Glutamatergic neuron (in vitro differentiated cells): Measurements from ENCODE around the gene RALGPS2. TPM values are rescaled to one million over a fixed set of nuclear protein-coding genes. Genes with fewer than 3 reads are reported as not detected.

Experiments used
- DNase-seq: peaks from one replicate; pipeline ENCODE4 v3.0.0; 2022
- H3K27ac Mint-ChIP-seq: one replicate; pipeline ENCODE4 v1.8.0; 2020; ENCODE audit warnings: mild to moderate bottlenecking, mixed read lengths, inconsistent platforms; ENCODE audit not compliant: unreplicated experiment
- H3K27me3 Mint-ChIP-seq: one replicate; pipeline ENCODE4 v1.8.0; 2020; ENCODE audit warnings: mild to moderate bottlenecking, moderate library complexity, mixed read lengths, inconsistent platforms; ENCODE audit not compliant: unreplicated experiment
- H3K36me3 Mint-ChIP-seq: one replicate; pipeline ENCODE4 v1.8.0; 2020; ENCODE audit warnings: mild to moderate bottlenecking, mixed read lengths, inconsistent platforms; ENCODE audit not compliant: unreplicated experiment
- H3K4me1 Mint-ChIP-seq: one replicate; pipeline ENCODE4 v1.8.0; 2020; ENCODE audit warnings: mild to moderate bottlenecking, low read depth, mixed read lengths, inconsistent platforms; ENCODE audit not compliant: unreplicated experiment
- H3K4me3 Mint-ChIP-seq: one replicate; pipeline ENCODE4 v1.8.0; 2020; ENCODE audit warnings: mild to moderate bottlenecking, mixed read lengths, inconsistent platforms; ENCODE audit not compliant: unreplicated experiment
- H3K9me3 Mint-ChIP-seq: one replicate; pipeline ENCODE4 v1.8.0; 2020; ENCODE audit warnings: mild to moderate bottlenecking, moderate library complexity, mixed read lengths, inconsistent platforms; ENCODE audit not compliant: unreplicated experiment
- microRNA-seq: library from miRNA; unstranded; fragments of <30 nt; microRNA quantifications from one replicate; pipeline ENCODE4, GENCODE V29; 2020; ENCODE audit not compliant: unreplicated experiment
- total RNA-seq: library from RNA; stranded (reverse); fragmentation: NEBNext Ultra II Directional; extraction: Animal tissue kit (Norgen Biotek cat#: 25700); gene quantifications from one replicate; pipeline ENCODE4 v1.2.1, GENCODE V29; 2021; ENCODE audit not compliant: unreplicated experiment
- TF ChIP-seq, protein P1 (sequence below): fragments of 200-600 bp; sonication (generic); IDR thresholded peaks from one replicate; pipeline ENCODE4 v1.5.0; 2021; ENCODE audit not compliant: partially characterized antibody, unreplicated experiment

The RALGPS2 gene
- total RNA-seq, 1 donor from 2014 or later = 17.9 TPM

DNA sequence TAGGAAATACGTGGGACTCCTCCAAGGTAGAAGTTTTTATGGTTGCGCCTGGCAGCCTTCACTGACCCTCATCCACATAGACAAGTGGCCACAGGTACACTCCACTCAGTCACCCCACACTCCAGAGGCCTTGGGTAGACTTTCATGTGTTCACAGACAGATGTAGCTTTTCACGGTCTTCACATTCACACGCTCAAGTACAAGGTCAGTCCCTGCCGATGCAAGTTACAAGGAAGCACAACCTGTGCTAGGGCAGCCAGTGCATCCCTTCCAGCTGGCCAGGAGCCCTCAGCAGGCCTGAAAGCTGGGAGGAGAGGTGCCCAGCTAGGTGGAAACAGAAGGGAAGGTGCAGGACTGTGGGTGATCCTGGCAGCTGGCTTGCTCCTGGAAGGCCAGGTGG is 245.1 kb downstream of the RALGPS2 start:
- Mint-ChIP-seq H3K27me3 (peaks cover 18% of the 10 kb centered on the region), H3K36me3 (peaks cover 14% of the 10 kb centered on the region), H3K27ac (no peak overlapping the region), H3K4me1 (peaks cover 19% of the 10 kb centered on the region), H3K9me3 (peaks cover 24% of the 10 kb centered on the region), H3K4me3 (no peak overlapping the region)
- DNase-seq = no peak
- TF ChIP-seq, protein P1, sequence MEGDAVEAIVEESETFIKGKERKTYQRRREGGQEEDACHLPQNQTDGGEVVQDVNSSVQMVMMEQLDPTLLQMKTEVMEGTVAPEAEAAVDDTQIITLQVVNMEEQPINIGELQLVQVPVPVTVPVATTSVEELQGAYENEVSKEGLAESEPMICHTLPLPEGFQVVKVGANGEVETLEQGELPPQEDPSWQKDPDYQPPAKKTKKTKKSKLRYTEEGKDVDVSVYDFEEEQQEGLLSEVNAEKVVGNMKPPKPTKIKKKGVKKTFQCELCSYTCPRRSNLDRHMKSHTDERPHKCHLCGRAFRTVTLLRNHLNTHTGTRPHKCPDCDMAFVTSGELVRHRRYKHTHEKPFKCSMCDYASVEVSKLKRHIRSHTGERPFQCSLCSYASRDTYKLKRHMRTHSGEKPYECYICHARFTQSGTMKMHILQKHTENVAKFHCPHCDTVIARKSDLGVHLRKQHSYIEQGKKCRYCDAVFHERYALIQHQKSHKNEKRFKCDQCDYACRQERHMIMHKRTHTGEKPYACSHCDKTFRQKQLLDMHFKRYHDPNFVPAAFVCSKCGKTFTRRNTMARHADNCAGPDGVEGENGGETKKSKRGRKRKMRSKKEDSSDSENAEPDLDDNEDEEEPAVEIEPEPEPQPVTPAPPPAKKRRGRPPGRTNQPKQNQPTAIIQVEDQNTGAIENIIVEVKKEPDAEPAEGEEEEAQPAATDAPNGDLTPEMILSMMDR = no peak

Small RNA genes within 50 kb of the gene (microRNA-seq; reads per million reads assigned to microRNA genes)
- not detected for gene MIR4424

Other genes with a start within 250 kb of the RALGPS2 start
- gene CLEC20A, start 228.3 kb upstream of the RALGPS2 start, total RNA-seq = not detected
- gene TEX35, start 212.1 kb upstream of the RALGPS2 start, total RNA-seq = not detected
- gene ANGPTL1, start 145.8 kb downstream of the RALGPS2 start, total RNA-seq = not detected